HCT116 (cell line): ENCODE results near the gene FBXO48. TPM values are rescaled to one million over a fixed set of nuclear protein-coding genes. Genes with fewer than 3 reads are reported as not detected.

ENCODE experiments used
- ATAC-seq: fragments of 200-7000 bp; cut with Tn5 transposase; 2 replicates; pipeline ENCODE4 v1.9.1; 2020; ENCODE audit warnings: mild to moderate bottlenecking, moderate library complexity
- BruUV-seq: library from RNA; stranded (reverse); fragments of 400-500 nt; replicated peaks from 2 replicates; lab custom pipeline; 2021; lab: Mats Ljungman, UMichigan
- CTCF ChIA-PET: fragments of 300-600 bp; sonication (Branson Sonifier 250); formaldehyde crosslinking; loops from one replicate; lab custom pipeline; 2021; ENCODE audit warnings: antibody characterized with exemption; lab: Charles Lee
- POLR2A ChIA-PET: fragments of 300-600, 350-600 bp; sonication (Branson Sonifier 250); formaldehyde crosslinking; loops from one replicate; lab custom pipeline; 2021; ENCODE audit warnings: antibody characterized with exemption; lab: Charles Lee
- RAD21 ChIA-PET, 2 experiments: fragments of 300-600 bp; sonication (Branson Sonifier 250); formaldehyde crosslinking; loops; one replicate each; lab custom pipeline; 2023; ENCODE audit warnings: low total read pairs in 2 of 2; ENCODE audit not compliant: uncharacterized antibody in 2 of 2, unreplicated experiment in 2 of 2, low non-redundant PET in 1 of 2; lab: Charles Lee
- DNase-seq: peaks from one replicate; pipeline ENCODE4 v3.0.0-alpha.2; 2010; ENCODE audit warnings: low read depth, low spot score
- H2AFZ ChIP-seq: fragments of 200-600 bp; shearing (Covaris generic), sonication (generic); 2 replicates; pipeline ENCODE4 v1.6.1; 2017; ENCODE audit warnings: low read depth, mixed run types, mixed read lengths, antibody characterized with exemption, low read length; ENCODE audit not compliant: poor library complexity, severe bottlenecking
- H3K27ac ChIP-seq: 2 replicates; pipeline ENCODE4 v1.5.1; 2012; ENCODE audit warnings: low read depth, low read length
- H3K27me3 ChIP-seq: fragments of 200-600 bp; sonication (generic); 2 replicates; pipeline ENCODE4 v1.6.1; 2016; ENCODE audit warnings: mixed run types, low read length, mixed read lengths; ENCODE audit not compliant: insufficient read depth
- H3K36me3 ChIP-seq, 2 experiments: fragments of 200-500 bp in 1 of 2; fragments of 200-600 bp in 1 of 2; sonication (Bioruptor generic) in 1 of 2; sonication (generic) in 1 of 2; 2 replicates each; pipeline versions ENCODE4 v1.5.1 to v1.6.1; 2014 to 2016; ENCODE audit warnings: low read length in 2 of 2, inconsistent platforms in 1 of 2, mixed read lengths in 1 of 2, mixed run types in 1 of 2; ENCODE audit not compliant: insufficient read depth in 2 of 2, control insufficient read depth in 1 of 2
- H3K4me1 ChIP-seq, 2 experiments: fragments of 200-600 bp in 1 of 2; sonication (generic) in 1 of 2; 2 replicates each; pipeline versions ENCODE4 v1.5.1 to v1.6.1; 2012 to 2017; ENCODE audit warnings: low read length in 2 of 2, inconsistent platforms in 1 of 2, mild to moderate bottlenecking in 1 of 2, mixed read lengths in 1 of 2, mixed run types in 1 of 2, moderate library complexity in 1 of 2; ENCODE audit not compliant: insufficient read depth in 2 of 2, control insufficient read depth in 1 of 2
- H3K4me2 ChIP-seq: fragments of 200-600 bp; sonication (generic); 2 replicates; pipeline ENCODE4 v1.6.1; 2017; ENCODE audit warnings: mixed run types, low read length, mixed read lengths
- H3K4me3 ChIP-seq, 2 experiments: fragments of 200-600 bp in 1 of 2; sonication (generic) in 1 of 2; replicated peaks in 1 of 2; 2 replicates each; pipeline ENCODE4 v1.5.1; 2011 to 2016; ENCODE audit warnings: low read length in 2 of 2, control low read depth in 1 of 2, low read depth in 1 of 2, mild to moderate bottlenecking in 1 of 2, mixed read lengths in 1 of 2, mixed run types in 1 of 2
- H3K79me2 ChIP-seq: fragments of 200-600 bp; sonication (generic); 2 replicates; pipeline ENCODE4 v1.6.1; 2017; ENCODE audit warnings: mild to moderate bottlenecking, mixed run types, low read length, moderate library complexity, mixed read lengths; ENCODE audit not compliant: insufficient read depth
- H3K9ac ChIP-seq: fragments of 200-600 bp; sonication (generic); 2 replicates; pipeline ENCODE4 v1.6.1; 2016; ENCODE audit warnings: low read length, mixed read lengths
- H3K9me2 ChIP-seq: fragments of 200-600 bp; sonication (generic), shearing (Covaris generic); 2 replicates; pipeline ENCODE4 v1.6.1; 2017; ENCODE audit warnings: mixed run types, mild to moderate bottlenecking, moderate library complexity; ENCODE audit not compliant: insufficient read depth
- H3K9me3 ChIP-seq, 2 experiments: fragments of 200-500 bp in 1 of 2; fragments of 200-600 bp in 1 of 2; sonication (Bioruptor generic) in 1 of 2; sonication (generic) in 1 of 2; 2 replicates each; pipeline ENCODE4 v1.6.1; 2014 to 2017; ENCODE audit warnings: low read length in 2 of 2, mixed read lengths in 2 of 2, inconsistent platforms in 1 of 2, low read depth in 1 of 2, mild to moderate bottlenecking in 1 of 2, mixed run types in 1 of 2, moderate library complexity in 1 of 2; ENCODE audit not compliant: control insufficient read depth in 1 of 2, insufficient read depth in 1 of 2
- H4K20me1 ChIP-seq: fragments of 200-600 bp; sonication (generic), shearing (Covaris generic); 2 replicates; pipeline ENCODE4 v1.6.1; 2017; ENCODE audit warnings: mixed run types, mild to moderate bottlenecking, moderate library complexity; ENCODE audit not compliant: insufficient read depth
- ELF1 ChIP-seq: IDR thresholded peaks from 2 replicates; pipeline ENCODE4 v1.6.1; 2012; ENCODE audit warnings: low read depth, borderline replicate concordance
- FOSL1 ChIP-seq: IDR thresholded peaks from 2 replicates; pipeline ENCODE4 v1.6.1; 2012; ENCODE audit warnings: low read depth
- SIN3A ChIP-seq: IDR thresholded peaks from 2 replicates; pipeline ENCODE4 v1.6.1; 2012; ENCODE audit warnings: low read depth
- YY1 ChIP-seq: IDR thresholded peaks from 2 replicates; pipeline ENCODE4 v1.6.1; 2011; ENCODE audit warnings: low read length, low read depth, moderate library complexity, mild to moderate bottlenecking; ENCODE audit not compliant: insufficient replicate concordance; ENCODE audit errors: extremely low read depth
- intact Hi-C: fragments of 100-400 bp; cut with micrococcal nuclease; formaldehyde crosslinking; loops from 2 replicates; pipeline ENCODE4 v1.10.0; 2022
- total RNA-seq: library from RNA; stranded (reverse); gene quantifications from one replicate; pipeline ENCODE4 v1.2.1, GENCODE V29; 2021; ENCODE audit not compliant: unreplicated experiment
- TF ChIP-seq, protein P1 (sequence below), 3 experiments: fragments of 200-600 bp in 1 of 3; sonication (generic) in 1 of 3; IDR thresholded peaks in 2 of 3; conservative IDR thresholded peaks in 1 of 3; 2 replicates each; pipeline ENCODE4 v1.5.1; 2012 to 2017; ENCODE audit warnings: low read depth in 2 of 3, low read length in 2 of 3, antibody characterized with exemption in 1 of 3, borderline replicate concordance in 1 of 3, control low read depth in 1 of 3, mild to moderate bottlenecking in 1 of 3, mixed read lengths in 1 of 3, mixed run types in 1 of 3, moderate library complexity in 1 of 3; ENCODE audit not compliant: insufficient read depth in 1 of 3

The FBXO48 gene
- total RNA-seq, 1 experiment from 2014 or later, result 0.91 TPM

DNA sequence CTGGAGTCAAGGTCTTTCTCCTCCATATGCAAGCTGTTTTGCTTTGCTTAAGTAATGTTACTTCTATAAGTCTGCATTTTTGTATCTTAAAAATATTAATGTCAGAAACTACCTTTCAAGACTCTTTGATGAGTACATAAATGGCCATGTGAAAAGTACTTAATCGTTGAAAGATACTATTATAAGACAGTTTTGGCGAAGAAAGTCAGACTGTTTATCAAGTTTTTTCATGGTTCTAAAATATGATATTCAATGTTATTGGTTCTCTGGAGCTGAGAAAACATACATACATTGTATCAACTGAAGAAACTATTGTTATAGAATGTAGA is 25.1 kb downstream of the FBXO48 start:
- intact Hi-C loops, result loop anchor here (1.0 to 10.0 kb wide), 3 partner anchors 80 to 320 kb away; no protein-coding TSS in a partner anchor
- Histone ChIP-seq H3K9ac (no peak overlapping the region), H3K4me2 (peak overlapping the region; percentile 14; the same call in 1 of the 2 replicates), H2AFZ (peak overlapping the region; percentile 66), H3K36me3 (no peaks in the 10 kb centered on the region), H3K4me1 (peaks cover 0 to 4% of the 10 kb centered on the region in 2 experiments; a peak in 1 of 4 replicates), H3K4me3 (no peak overlapping the region), H3K79me2 (no peaks in the 10 kb centered on the region), H3K27me3 (no peaks in the 10 kb centered on the region), H3K9me3 (no peaks in the 10 kb centered on the region), H4K20me1 (no peaks in the 10 kb centered on the region), H3K27ac (no peak overlapping the region), H3K9me2 (no peaks in the 10 kb centered on the region)
- TF ChIP-seq SIN3A (no peak), YY1 (no peak), FOSL1 (no peak), ELF1 (no peak)
- TF ChIP-seq, protein P1, sequence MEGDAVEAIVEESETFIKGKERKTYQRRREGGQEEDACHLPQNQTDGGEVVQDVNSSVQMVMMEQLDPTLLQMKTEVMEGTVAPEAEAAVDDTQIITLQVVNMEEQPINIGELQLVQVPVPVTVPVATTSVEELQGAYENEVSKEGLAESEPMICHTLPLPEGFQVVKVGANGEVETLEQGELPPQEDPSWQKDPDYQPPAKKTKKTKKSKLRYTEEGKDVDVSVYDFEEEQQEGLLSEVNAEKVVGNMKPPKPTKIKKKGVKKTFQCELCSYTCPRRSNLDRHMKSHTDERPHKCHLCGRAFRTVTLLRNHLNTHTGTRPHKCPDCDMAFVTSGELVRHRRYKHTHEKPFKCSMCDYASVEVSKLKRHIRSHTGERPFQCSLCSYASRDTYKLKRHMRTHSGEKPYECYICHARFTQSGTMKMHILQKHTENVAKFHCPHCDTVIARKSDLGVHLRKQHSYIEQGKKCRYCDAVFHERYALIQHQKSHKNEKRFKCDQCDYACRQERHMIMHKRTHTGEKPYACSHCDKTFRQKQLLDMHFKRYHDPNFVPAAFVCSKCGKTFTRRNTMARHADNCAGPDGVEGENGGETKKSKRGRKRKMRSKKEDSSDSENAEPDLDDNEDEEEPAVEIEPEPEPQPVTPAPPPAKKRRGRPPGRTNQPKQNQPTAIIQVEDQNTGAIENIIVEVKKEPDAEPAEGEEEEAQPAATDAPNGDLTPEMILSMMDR (IDR thresholded peaks at IDR 0.05 in 2 of 3, conservative IDR thresholded peaks at IDR 0.05 in 1 of 3; ENCODE audit: borderline replicate concordance in 1 of 3, insufficient read depth in 1 of 3, low read depth in 2 of 3, low read length in 2 of 3), result no peak
- RAD21 ChIA-PET, result interaction anchor here (0.6 to 1.3 kb wide), 5 partner anchors 15 to 320 kb away, joined by 3 to 4 read pairs (median 3); no protein-coding TSS in a partner anchor
- DNase-seq (no peak), ATAC-seq (no peak)
- POLR2A ChIA-PET, result no interaction called here
- BruUV-seq, result no TSS peak
- CTCF ChIA-PET, result interaction anchor here (0.5 to 2.3 kb wide), 24 partner anchors 10 to 943 kb away, joined by 3 to 30 read pairs (median 4); partner anchors contain the start of genes APLF and FBXO48
